GM19467 (cell line): Measurements from ENCODE around the gene HSD11B1L.

ENCODE experiments used
- ATAC-seq: cut with Tn5 transposase; IDR thresholded peaks from one replicate; pipeline ENCODE4 v1.9.1; 2021; ENCODE audit warnings: mild to moderate bottlenecking, moderate library complexity; ENCODE audit not compliant: unreplicated experiment

HSD11B1L gene

DNA sequence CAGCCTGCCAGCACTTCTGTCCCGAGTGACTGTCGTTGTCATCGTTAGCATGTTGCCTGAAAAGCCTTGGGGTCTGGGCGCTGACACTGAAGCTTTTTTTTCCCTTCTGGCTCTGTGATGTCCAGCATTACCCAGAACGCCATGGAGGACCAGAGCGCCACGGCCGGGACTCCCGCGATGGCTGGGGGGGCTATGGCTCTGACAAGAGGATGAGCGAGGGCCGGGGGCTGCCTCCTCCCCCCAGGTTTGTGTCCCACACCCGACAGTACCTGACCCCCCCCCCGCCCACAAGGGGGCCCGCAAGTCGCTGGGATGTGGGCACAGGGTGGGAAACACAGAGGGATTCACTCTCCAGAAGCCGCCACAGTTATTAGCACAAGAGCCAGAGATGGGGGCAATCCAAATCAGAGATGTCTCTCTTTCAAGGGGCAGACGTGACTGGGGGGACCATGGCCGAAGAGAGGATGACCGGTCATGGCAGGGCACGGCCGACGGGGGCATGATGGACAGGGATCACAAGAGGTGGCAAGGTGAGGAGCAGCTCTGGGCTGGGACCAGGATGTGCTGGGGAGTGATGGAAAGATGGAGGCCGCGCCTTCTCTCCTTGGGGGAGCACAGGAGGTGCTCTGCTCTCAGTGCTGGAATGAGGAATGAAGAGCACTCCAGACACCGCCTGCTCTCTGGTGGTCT lies 13.8 kb upstream of the HSD11B1L start:
- ATAC-seq, result no peak

DNA sequence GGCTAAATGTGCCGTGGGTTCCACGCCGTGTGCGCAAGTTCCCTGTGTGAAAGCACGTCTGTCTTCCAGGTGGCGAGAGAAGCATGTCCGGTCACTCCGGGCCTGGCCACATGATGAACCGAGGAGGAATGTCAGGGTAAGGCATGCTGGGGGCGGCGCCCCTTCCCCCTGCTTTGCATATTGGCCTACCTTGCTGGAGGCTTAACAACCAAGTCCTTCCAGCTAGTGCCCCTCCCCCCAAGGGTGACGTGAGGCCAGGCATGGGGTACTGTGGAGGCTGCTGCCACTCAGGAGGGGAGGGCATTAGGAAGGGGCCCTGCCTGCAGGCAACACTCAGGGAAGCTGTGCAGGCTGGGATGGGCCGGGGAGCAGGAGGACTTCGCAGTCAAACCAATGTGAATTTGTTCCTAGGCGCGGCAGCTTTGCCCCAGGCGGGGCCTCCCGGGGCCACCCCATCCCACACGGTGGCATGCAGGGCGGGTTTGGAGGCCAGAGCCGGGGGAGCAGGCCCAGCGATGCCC lies 13.0 kb upstream of the HSD11B1L start:
- ATAC-seq, result no peak

GRCh38 chr19:5669212-5669611 lies 11.6 kb upstream of the HSD11B1L start:
- ATAC-seq, result no peak

GRCh38 chr19:5671600-5671999 lies 9.2 kb upstream of the HSD11B1L start:
- ATAC-seq, result no peak

GRCh38 chr19:5672708-5673459 lies 7.9 kb upstream of the HSD11B1L start:
- ATAC-seq, result no peak

DNA sequence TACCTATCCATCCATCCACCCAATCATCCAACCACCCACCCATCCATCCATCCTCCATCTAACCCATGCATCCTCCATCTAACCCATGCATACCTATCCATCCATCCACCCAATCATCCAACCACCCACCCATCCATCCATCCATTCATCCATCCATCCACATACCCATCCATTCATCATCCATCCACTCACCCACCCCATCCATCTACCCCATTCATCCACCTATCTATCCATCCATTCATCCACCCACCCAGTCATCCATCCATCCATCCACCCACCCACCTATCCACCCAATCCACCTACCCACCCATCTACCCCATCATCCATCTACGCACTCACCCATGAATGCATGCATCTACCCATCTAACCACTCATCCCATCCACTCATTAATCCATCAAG lies 7.1 kb upstream of the HSD11B1L start:
- ATAC-seq, result no peak

- ATAC-seq, result no peak
These were observed 6.1 kb upstream of the HSD11B1L start for GRCh38 chr19:5674714-5675113.

DNA sequence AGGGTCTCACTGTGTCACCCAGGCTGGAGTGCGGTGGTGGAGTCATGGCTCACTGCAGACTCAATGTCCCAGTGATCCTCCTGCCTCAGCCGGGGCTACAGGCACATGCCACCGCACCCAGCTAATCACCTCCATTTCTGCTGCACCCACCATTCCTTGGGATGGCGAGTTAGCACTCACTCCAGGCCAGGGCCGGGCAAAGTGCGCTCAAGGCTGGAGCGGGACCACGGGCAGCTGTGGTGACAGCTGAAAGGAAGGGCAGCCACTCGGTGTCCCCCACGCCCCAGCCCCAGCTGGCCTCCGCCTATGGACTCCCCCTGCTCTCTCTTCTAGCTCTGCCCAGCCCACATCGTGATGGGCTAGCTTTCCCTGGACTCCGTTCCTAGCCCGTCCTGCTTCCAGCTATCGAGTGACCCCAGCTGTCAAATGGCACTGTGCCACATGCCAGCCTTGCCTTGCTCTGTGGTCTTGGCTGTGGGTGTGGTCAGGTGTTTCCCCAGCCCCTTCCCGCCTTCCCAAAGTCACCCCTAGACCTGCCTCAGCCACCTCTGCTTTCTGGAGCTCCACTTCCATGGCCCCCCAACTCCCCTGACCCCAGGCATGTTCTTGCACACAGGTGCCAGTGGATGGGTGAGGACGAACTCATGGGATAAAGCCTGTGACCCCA lies 4.6 kb upstream of the HSD11B1L start:
- ATAC-seq, result no peak

GRCh38 chr19:5676772-5677105 lies 4.1 kb upstream of the HSD11B1L start:
- no peak for ATAC-seq

DNA sequence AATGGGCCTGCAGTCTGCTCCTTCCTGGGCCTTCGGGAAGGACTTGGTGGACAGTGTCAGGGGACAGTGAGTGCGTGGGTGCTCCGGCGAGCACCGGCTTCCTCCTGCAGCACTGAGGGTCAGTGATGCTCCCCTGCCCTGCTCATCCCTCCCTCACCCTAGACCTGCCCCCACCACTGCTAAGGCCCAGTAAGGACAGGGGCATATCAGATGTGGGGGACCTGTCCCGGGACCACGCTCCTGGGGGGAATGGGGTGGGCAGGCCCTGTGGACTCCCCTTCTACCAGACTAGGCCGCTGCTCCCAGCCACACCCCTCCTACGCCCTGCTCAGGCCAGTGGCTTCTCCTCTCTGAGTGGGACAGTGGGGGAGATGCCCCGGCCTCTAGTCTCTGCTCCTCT lies 3.7 kb upstream of the HSD11B1L start:
- no peak for ATAC-seq

DNA sequence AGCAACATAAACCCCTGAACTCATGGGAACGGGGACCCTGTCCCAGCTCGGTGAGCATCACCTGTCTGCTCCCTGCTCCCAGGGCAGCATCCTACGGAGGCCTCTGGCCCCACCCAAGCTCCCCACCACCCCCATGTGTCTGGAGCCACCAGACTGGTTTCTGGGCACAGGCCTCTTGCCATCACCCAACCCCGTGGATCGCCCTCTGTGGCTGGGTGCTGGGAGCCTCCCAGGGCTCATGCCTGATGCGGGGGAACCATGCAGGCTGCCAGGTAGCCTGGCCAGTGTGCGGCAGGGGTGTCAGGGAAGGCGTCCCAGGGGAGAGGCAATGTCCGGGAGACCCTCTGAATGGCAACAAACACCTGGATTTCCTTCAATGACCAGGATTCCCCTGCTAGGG lies 3.2 kb upstream of the HSD11B1L start:
- ATAC-seq, result no peak

GRCh38 chr19:5678071-5678718 lies 2.6 kb upstream of the HSD11B1L start:
- ATAC-seq, result no peak

GRCh38 chr19:5679289-5680083 lies 1.3 kb upstream of the HSD11B1L start:
- no peak for ATAC-seq

DNA sequence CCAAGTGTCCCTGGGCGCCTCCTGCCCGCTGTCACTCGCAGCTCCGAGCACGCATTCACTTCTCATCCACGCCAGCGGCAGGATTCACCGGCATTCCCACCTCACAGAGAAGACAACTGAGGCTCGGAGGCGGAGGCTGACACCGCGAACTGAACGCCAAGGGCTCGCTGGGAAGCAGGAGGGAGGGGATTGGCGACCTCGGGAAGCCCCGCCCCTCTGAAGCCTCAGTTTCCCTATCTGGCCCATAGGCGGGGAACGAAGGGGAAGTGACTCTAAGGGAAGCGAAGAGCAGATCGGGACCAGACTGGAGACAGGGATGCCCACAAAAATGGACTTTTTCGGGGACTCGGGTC lies 767 bp upstream of the HSD11B1L start:
- ATAC-seq, result no peak

GRCh38 chr19:5681391-5682106 lies 722 bp downstream of the HSD11B1L start:
- no peak for ATAC-seq

DNA sequence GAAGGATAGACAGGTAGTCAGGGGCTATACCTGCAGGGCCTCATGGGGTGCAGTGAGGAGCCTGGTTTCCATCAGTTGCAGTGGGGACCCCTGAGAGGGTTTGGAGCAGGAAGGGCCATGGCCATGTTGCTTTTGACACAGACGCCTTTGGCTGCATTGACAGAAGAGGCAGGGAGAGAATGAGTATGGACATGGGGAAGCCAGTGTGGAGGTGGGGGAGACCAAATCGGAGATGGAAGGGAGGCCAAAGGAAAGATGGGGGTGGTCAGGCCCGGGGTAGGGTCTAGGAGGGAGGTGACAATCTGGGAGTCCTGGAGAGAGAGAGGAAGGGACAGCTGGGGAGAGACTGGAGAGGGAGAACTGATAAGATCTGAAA lies 1.3 kb downstream of the HSD11B1L start:
- no peak for ATAC-seq

GRCh38 chr19:5683177-5683886 lies 2.5 kb downstream of the HSD11B1L start:
- ATAC-seq, result no peak

- ATAC-seq, result no peak
These were observed 4.0 kb downstream of the HSD11B1L start for GRCh38 chr19:5684694-5685430.

GRCh38 chr19:5686326-5686646 lies 5.5 kb downstream of the HSD11B1L start:
- ATAC-seq, result no peak
